GM12891 (cell line): Measurements from ENCODE around the gene SPAG5.

Source experiments
- DNase-seq: peaks from one replicate; pipeline ENCODE4 v3.0.0; 2011; ENCODE audit warnings: low spot score; ENCODE audit not compliant: insufficient read length
- FAIRE-seq: peaks from 2 replicates; lab custom pipeline; 2011; peaks lifted over from hg19 to GRCh38; lab: Jason Lieb, UNC
- PAX5 ChIP-seq: IDR thresholded peaks from 2 replicates; pipeline ENCODE4 v1.6.1; 2011; ENCODE audit warnings: low read length, moderate library complexity, mild to moderate bottlenecking; ENCODE audit not compliant: insufficient read depth, severe bottlenecking
- POLR2A ChIP-seq: IDR thresholded peaks from 2 replicates; pipeline ENCODE4 v1.6.1; 2011; ENCODE audit warnings: low read depth, low read length, control low read depth
- POLR2AphosphoS5 ChIP-seq: IDR thresholded peaks from 2 replicates; pipeline ENCODE4 v1.6.1; 2011; ENCODE audit warnings: low read depth, low read length, control low read depth
- POU2F2 ChIP-seq: IDR thresholded peaks from 2 replicates; pipeline ENCODE4 v1.6.1; 2011; ENCODE audit warnings: low read depth, mild to moderate bottlenecking, control low read depth, low read length, moderate library complexity
- SPI1 ChIP-seq: IDR thresholded peaks from 2 replicates; pipeline ENCODE4 v1.6.1; 2011; ENCODE audit warnings: low read depth, low read length, control low read depth
- TAF1 ChIP-seq: IDR thresholded peaks from 2 replicates; pipeline ENCODE4 v1.6.1; 2011; ENCODE audit warnings: low read depth, low read length, control low read depth

Gene SPAG5

DNA sequence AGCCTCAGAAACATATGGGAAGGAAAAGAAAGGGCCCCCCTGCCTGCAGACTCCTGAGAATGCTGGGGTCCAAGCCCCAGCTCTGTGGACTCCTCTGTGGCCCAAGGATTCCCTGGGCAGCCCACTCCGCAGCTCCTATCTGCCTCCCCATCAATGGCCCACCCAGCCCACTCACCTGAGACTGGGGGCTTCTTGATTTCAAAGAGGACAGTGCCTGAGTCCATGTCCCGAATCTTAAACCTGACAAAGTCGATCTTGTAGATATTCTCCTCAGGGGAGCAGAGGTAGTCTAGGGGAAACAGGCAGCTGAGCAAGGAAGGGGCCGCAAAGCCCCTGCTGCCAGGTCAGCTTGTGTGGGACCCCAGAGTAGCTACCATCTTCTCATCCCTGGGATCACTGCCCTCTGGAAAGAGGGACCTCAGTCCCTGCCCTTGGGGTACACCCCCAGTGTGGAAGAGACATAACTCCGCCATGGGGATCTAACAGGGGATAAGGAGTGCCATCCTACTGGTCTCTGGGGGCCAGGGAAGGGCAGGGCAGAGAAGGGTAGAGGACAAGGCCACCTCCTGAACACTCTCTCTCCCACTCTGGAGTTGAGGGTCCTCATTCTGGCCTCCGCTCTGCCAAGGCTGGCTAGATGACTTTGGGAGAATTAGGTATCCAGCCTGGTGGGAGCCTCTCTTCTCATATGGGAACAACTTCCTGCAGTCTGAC, 50.3 kb downstream of the SPAG5 start:
- TF ChIP-seq SPI1 (no peak), TAF1 (no peak), POU2F2 (no peak), PAX5 (no peak), POLR2A (no peak), POLR2AphosphoS5 (no peak)
- FAIRE-seq (peak; percentile 28), DNase-seq (no peak)

GRCh38 chr17:28547623-28548416, 51.0 kb downstream of the SPAG5 start:
- FAIRE-seq (peak; percentile 93), DNase-seq (peak; percentile 75)
- TF ChIP-seq SPI1 = peak; percentile 24; the same call in 1 of the 2 replicates
- TF ChIP-seq POU2F2 = no peak

GRCh38 chr17:28547096-28547622, 51.7 kb downstream of the SPAG5 start:
- FAIRE-seq (no peak), DNase-seq (no peak)
- TF ChIP-seq PAX5 (no peak), SPI1 (no peak), POLR2A (no peak), TAF1 (no peak), POLR2AphosphoS5 (no peak), POU2F2 (no peak)

GRCh38 chr17:28545787-28546415, 52.9 kb downstream of the SPAG5 start:
- no peak for FAIRE-seq
- TF ChIP-seq TAF1 (no peak), PAX5 (no peak), POLR2AphosphoS5 (no peak), POLR2A (no peak), POU2F2 (no peak), SPI1 (no peak)
- no peak for DNase-seq

DNA sequence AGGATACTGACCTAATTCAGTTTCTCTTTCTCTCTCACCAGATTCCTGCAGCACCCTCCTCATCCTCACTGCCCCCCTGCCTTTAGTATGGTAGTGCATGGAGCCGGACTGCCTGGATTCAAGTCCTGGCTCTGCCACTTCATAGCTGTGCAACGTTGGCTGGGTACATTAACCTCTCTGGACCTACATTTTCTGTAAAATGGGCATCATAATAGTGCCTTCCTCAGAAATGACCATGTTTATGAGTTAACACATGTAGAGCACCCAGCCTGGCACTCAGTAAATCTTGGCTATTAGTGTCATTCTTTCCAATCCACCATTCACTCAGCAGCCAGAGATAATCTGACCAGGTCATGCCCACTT, 53.7 kb downstream of the SPAG5 start:
- DNase-seq = no peak
- TF ChIP-seq POU2F2 (no peak), SPI1 (no peak), POLR2A (no peak), TAF1 (no peak), PAX5 (no peak), POLR2AphosphoS5 (no peak)
- FAIRE-seq = no peak

- FAIRE-seq = no peak
These were observed 54.3 kb downstream of the SPAG5 start for GRCh38 chr17:28544402-28545140.

DNA sequence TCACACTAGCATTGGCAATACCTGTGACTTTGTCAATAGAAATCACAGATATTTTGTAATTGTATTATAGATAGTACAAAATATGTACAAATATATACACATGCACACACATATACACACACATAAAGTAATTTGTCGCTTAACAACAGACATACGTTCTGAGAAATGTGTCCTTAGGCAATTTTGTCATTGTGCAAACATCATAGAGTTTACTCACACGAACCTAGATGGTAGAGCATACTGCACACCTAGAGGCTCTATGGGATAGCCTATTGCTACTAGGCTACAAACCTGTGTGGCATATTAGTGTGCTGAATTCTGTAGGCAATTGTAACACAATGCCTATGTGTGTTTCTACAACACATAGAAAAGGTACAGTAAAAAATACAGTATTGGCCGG, 57.4 kb downstream of the SPAG5 start:
- TF ChIP-seq POLR2A (no peak), POU2F2 (no peak), POLR2AphosphoS5 (no peak), TAF1 (no peak), PAX5 (no peak), SPI1 (no peak)
- DNase-seq = no peak
- FAIRE-seq = no peak

More at GRCh38 chr17:28544402-28545140, 54.3 kb downstream of the SPAG5 start:
- TF ChIP-seq SPI1 (no peak), POU2F2 (no peak), PAX5 (no peak), TAF1 (no peak), POLR2A (no peak), POLR2AphosphoS5 (no peak)
- no peak for DNase-seq

GRCh38 chr17:28540231-28540630, 58.6 kb downstream of the SPAG5 start:
- DNase-seq (no peak), FAIRE-seq (no peak)

DNA sequence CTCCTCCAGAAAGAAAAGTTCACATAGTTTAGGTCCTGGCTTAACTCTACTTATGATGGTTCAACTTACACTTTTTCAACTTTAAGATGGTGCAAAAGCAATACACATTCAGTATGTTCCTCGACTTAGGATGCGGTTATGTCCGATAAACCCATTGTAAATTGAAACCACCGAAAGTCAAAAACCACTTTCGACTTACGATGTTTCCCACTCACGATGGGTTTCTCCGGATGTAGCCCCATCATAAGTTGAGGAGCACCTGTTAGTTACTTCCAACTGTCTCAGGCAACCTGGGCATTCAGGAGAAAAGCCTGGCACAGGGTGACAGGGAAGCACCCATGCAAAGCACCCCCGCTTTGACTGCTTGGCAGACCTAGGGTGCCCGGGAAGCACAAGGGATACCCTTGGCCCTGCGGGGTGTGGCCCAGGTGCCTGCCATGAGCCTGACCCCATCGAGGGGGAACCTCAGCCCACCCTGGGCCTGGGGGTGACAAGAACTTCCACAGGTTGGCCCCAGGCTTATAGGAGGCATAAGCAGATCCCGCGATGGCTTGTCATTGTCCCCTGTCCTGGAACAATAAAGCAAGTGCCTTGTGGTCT, 60.4 kb downstream of the SPAG5 start:
- no peak for DNase-seq
- no peak for TF ChIP-seq TAF1
- TF ChIP-seq POLR2A = no peak
- no peak for TF ChIP-seq POU2F2
- no peak for TF ChIP-seq POLR2AphosphoS5
- no peak for TF ChIP-seq SPI1
- TF ChIP-seq PAX5 = no peak
- FAIRE-seq = no peak

More at GRCh38 chr17:28540231-28540630, 58.6 kb downstream of the SPAG5 start:
- TF ChIP-seq POLR2AphosphoS5 (no peak), POLR2A (no peak), SPI1 (no peak), PAX5 (no peak), TAF1 (no peak), POU2F2 (no peak)
